ENCODE data around the gene ZNF426.

Gene ZNF426

DNA sequence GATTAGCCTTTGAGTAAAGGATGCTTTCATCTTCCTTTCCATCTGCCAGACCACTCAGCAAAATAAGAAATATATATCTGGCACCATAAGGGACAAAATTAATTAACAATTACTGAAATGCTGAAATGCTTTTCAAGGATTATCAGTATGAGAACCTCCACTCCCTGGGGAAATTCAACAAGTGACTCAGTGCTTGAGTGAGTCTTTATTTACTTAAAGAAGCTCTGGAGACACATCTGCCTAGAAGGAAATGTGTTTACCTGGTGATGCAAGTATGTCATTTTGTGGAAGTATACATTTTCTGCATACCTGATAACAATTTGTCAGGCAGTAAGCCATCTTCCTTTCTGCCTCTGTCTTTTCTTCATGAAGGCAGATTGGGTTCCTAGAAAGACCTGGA is 63.5 kb downstream of the ZNF426 start:
- Histone ChIP-seq H3K4me3 (replicated peaks; ENCODE audit: low read depth, low read length) (no peak overlapping the region), H3K36me3 (ENCODE audit: control insufficient read depth, insufficient read depth, low read length) (no peaks in the 10 kb centered on the region), H3K27me3 (replicated peaks; ENCODE audit: control insufficient read depth, insufficient read depth, low read length) (no peaks in the 10 kb centered on the region)
- TF ChIP-seq, protein P1, sequence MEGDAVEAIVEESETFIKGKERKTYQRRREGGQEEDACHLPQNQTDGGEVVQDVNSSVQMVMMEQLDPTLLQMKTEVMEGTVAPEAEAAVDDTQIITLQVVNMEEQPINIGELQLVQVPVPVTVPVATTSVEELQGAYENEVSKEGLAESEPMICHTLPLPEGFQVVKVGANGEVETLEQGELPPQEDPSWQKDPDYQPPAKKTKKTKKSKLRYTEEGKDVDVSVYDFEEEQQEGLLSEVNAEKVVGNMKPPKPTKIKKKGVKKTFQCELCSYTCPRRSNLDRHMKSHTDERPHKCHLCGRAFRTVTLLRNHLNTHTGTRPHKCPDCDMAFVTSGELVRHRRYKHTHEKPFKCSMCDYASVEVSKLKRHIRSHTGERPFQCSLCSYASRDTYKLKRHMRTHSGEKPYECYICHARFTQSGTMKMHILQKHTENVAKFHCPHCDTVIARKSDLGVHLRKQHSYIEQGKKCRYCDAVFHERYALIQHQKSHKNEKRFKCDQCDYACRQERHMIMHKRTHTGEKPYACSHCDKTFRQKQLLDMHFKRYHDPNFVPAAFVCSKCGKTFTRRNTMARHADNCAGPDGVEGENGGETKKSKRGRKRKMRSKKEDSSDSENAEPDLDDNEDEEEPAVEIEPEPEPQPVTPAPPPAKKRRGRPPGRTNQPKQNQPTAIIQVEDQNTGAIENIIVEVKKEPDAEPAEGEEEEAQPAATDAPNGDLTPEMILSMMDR (IDR thresholded peaks at IDR 0.05; ENCODE audit: insufficient read depth, low read length, poor library complexity, severe bottlenecking) = no peak
- DNase-seq (ENCODE audit: extremely low read depth, insufficient read length) = no peak
